GM19463 (cell line): Measurements from ENCODE around the gene SLC17A5.
A peak's percentile ranks its signal among the peaks of the same experiment; 100 is the strongest.
"Not testable (repeated sequence)": the region's sequence is repeated elsewhere in the genome, so short reads cannot be mapped to it uniquely, and the experiment has no call there.

ENCODE experiments used
- ATAC-seq: cut with Tn5 transposase; IDR thresholded peaks from one replicate; pipeline ENCODE4 v1.9.1; 2021; ENCODE audit warnings: mild to moderate bottlenecking, moderate library complexity; ENCODE audit not compliant: unreplicated experiment

The SLC17A5 gene

DNA sequence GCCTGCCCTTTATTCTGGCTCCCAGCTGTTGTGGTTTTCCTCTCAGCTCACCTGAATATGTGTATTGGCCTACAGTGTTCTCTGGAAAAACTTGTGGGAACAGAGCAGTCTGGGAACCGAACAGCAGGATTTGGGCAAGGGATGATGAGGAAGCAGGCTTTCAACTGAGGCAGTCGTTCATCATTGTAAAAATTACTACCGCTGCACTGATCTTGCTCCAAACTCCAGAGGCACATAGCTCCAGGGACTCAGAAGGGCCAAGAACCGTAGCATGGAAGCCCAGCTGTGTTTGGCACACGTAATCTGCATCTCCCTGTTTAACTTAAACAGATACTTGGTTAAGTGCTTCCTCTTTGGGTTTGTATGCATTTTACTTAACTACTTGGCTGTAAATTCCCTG is 84.7 kb downstream of the SLC17A5 start:
- no peak for ATAC-seq

DNA sequence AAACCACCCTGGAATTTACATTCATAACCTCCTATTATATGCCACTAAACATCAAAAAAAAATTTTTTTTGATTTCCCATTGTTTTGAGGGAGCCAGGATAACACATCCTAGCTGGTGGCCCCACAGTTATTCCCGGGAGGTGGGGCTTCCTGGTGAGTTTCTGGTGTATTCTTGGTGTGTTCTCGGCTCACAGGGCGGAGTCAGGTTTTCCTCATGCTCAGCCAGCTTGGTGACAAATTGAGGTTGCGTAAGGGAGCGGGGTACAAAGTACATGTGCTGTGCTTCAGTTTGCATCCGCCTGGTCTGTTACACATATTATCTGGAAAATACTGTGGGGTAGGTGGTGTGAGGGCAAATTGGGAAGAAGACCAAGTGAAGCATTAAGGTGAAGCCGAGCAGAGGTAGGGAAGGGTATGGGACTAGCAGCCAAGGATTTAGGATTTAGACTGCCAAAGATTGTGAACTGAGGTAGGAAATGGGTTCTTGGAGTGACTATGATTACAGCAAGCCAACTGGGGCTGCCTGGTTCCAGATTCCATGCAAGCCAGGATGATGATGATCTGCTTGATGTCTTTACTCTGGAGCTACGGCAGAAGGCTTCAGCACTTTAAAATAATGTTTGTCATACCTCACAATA is 86.7 kb downstream of the SLC17A5 start:
- no peak for ATAC-seq

DNA sequence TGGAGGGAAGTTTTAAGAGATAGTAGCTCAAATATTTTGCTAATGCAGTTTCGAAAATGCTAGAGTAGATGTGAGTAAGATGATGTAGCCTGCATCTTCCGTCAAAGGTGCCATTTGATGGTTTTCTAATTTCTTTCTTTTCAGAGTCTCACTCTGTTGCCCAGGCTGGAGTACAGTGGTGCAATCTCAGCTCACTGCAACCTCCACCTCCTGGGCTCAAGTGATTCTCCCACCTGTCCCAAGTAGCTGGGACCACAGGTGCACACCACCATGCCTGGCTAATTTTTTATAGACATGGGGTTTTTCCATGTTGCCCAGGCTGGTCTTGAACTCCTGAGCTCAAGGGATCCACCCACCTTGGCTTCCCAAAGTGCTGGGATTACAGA is 87.3 kb downstream of the SLC17A5 start:
- ATAC-seq, result not testable (repeated sequence)

DNA sequence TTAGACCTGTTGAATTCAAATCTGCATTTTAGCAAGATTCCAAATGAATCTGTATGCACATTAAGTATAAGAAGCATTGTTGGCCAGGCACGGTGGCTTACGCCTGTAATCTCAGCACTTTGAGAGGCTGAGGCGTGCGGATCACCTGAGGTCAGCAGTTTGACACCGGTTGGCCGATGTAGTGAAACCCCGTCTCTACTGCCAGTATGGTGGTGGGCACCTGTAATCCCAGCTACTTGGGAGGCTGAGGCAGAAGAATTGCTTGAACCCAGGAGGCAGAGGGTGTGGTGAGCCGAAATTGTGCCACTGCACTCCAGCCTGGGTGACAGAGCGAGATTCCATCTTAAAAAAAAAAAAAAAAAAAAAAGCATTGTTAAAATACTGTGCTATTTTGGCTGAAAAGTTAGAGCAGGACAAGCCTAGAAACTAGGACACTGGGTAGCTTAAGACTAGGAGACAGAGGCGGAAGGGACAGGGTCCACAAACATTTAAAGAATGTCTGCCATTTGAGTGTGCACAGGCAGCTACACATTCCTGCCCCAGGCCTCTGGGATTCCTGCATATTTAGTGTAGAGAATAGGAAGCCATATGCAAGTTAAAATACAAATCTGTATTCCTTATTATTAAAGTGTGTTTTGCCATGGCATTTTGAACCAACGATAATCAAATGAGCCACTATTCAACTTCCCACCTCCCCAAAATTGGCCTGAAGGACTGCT is 87.9 kb downstream of the SLC17A5 start:
- no peak for ATAC-seq

DNA sequence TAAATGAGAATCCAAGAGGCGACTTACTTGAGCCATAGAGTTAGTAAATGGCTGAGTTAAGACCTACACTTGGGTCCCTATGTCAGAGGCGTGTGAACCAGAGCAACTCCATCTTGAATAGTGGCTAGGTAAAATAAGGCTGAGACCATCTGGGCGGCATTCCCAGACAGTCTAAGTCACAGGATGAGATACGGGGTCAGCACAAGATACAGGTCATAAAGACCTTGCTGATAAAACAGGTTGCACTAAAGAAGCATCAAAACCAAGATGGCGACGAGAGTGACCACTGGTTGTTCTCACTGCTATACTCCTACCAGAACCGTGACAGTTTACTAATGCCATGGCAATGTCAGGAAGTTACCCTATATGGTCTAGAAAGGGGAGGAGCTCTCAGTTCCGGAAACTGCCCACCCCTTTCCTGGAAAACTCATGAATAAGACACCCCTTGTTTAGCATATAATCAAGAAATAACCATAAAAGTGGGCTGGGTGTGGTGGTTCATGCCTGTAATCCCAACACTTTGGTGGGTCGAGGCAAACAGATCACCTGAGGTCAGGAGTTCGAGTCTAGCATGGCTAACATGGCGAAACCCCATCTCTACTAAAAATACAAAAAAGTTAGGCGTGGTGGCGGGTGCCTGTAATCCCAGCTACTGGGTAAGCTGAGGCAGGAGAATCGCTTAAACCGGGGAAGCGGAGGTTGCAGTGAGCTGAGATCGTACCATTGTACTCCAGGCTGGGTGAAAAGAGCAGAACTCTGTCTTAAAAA is 89.0 kb downstream of the SLC17A5 start:
- no peak for ATAC-seq

DNA sequence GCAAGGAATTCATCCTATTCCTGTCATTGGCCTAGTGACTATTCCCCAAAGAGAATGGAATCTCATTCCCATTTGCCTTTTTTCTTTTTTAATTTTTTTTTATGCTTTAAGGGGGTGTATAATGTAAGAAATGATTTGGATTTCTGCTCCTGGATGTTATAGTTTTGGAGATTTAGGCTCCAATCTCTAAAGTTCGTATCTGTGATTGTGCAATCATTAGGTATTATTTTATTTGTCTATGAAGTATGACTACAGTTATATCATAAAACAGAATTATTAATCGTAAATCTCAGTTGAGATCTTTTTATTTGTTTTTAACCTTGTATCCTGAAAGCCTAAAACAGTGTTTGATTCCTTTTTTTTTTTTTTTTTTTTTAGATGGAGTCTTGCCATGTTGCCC is 91.2 kb downstream of the SLC17A5 start:
- ATAC-seq, result no peak

DNA sequence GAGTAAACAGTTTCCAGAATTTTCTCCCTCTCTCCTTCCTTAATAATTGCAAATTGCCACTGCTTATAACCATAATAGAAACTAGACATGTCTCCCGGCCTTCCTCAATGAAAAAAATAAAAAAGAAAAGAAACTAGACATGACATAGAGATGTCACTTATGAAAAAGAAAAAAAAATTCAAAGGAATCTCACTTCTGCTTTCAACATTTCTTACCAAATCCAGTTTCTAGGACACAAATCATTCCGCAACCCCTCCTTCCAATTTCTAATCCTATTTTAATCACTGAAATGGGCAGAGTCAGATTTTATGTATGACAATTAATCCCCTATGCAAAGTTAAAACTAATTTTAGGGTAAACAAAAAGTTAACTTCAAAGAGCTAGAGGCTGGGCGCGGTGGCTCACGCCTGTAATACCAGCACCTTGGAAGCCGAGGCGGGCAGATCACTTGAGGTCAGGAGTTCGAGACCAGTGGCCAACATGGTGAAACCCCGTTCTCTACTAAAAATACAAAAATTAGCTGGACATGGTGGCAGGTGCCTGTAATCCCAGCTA is 92.9 kb downstream of the SLC17A5 start:
- ATAC-seq, result no peak

DNA sequence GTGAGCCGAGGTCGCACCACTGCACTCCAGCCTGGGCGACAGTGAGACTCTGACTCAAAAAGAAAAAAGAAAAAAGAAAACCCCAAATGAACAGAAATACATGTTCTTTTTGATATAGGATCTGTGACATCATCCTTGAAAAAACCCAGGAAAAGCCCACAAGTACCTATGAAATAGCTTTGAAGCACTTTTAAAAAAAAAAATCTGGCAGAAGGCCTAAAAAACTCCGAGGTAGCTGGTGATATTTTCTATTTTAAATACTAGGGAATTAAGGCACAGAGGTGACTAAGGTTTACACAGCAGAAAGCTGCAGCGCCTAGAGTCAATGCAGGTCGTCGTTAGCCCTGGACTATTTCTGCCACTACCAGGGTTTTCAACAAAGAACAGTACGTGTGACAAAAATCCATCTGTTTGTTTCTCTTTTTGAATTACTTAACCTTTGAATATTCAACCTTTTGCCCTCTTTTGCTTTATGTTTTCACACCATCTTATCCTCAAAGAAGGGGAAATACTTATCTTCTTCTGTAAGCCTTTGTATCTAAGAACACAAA is 93.5 kb downstream of the SLC17A5 start:
- ATAC-seq, result peak; percentile 40

DNA sequence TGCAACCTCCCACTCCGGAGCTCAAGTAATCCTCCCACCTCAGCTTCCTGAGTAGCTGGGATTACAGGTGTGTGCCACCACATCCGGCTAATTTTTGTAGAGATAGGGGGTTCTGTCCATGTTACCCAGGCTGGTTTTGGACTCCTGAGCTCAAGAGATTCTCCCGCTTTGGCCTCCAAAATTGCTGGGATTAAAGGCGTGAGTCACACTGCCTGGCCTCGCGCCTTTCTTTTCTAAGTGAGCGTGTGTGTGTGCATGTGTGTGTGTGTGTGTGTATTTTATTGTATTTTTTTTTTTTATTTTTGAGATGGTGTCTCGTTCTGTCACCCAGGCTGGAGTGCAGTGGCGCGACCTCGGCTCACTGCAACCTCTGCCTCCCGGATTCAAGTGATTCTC is 94.4 kb downstream of the SLC17A5 start:
- ATAC-seq, result not testable (repeated sequence)

DNA sequence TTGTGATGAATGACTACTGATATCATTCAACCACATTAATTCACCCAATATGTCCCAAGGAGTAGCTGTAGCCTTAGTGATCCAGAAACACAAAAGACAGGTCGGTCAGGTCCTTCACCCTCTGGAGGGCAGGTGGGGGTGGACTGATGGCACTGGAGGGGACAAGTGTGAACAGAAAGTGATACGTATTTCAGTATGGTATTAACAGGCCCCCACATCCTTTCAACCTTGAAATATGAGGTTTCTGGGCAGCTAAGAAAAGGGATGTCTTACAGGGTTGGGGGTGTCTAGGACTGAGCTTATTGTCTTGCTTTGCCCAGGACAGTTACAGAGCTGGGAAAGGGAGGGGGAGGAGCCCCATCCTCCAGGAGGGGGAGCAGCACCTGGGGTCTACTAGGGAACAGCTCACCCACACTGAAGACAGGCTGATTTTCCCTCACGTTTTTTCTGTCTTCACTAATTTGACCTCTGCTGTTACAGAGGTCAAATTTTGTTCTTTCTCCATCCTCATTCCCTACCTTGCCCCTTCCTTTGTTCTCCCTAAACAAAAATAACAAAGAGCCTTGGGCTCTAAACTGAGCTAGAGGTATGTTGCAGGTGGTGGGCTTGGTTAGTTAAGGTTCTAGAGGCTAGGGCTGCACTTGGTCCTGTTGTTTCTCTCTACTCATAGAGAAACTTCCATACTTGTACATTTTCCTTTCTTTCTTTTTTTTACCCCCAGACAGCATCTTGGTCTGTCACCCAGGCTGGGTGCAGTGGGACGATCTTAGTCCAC is 95.0 kb downstream of the SLC17A5 start:
- ATAC-seq, result peak; percentile 59

DNA sequence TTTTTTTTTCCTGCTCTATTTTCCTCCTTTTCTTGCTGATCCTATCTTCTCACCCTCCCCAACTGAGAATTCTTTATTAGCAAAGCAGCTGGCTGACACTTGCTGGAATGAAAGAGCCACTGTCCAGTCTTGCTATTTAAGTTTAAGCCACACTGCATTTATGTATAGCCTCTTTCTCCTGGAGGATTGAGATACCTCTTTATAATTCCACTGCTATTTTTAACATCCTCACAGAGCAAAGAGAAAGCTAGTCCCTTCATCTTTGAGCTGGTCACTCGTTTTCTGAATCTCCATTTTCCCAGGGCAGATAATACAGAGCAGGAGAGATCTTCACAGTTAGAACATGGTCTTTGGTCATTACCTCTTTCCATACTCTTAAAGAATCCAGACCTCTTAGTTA is 97.0 kb downstream of the SLC17A5 start:
- no peak for ATAC-seq

DNA sequence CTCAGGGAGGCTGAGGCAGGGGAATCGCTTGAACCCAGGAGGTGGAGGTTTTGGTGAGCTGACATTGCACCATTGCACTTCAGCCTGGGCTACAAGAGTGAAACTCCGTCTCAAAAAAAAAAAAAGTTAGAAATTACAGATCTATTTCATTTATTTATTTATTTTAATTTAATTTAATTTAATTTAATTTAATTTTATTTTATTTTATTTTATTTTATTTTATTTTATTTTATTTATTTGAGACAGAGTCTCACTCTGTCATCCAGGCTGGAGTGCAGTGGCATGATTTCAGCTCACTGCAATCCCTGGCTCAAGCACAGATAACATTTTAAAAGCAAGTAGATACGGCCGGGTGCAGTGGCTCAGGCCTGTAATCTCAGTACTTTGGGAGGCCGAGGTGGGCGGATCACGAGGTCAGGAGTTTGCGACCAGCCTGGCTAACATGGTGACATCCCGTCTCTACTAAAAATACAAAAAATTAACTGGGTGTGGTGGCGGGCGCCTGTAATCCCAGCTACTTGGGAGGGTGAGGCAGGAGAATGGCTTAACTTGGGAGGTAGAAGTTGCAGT is 98.3 kb downstream of the SLC17A5 start:
- not testable (repeated sequence) for ATAC-seq

DNA sequence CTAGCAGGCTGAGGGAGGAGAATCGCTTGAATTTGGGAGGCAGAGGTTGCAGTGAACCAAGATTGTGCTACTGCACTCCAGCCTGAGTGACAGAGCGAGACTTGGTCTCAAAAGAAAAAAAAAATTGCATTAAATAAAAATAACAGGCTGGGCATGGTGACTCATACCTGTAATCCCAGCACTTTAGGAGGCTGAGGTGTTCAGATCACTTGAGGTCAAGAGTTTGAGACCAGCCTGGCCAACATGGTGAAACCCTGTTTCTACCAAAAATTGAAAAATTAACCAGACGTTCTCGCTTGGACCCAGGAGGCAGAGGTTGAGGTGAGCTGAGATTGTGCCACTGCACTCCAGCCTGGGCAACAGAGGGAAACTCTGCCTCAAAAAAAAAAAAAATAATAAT is 102.7 kb downstream of the SLC17A5 start:
- not testable (repeated sequence) for ATAC-seq

DNA sequence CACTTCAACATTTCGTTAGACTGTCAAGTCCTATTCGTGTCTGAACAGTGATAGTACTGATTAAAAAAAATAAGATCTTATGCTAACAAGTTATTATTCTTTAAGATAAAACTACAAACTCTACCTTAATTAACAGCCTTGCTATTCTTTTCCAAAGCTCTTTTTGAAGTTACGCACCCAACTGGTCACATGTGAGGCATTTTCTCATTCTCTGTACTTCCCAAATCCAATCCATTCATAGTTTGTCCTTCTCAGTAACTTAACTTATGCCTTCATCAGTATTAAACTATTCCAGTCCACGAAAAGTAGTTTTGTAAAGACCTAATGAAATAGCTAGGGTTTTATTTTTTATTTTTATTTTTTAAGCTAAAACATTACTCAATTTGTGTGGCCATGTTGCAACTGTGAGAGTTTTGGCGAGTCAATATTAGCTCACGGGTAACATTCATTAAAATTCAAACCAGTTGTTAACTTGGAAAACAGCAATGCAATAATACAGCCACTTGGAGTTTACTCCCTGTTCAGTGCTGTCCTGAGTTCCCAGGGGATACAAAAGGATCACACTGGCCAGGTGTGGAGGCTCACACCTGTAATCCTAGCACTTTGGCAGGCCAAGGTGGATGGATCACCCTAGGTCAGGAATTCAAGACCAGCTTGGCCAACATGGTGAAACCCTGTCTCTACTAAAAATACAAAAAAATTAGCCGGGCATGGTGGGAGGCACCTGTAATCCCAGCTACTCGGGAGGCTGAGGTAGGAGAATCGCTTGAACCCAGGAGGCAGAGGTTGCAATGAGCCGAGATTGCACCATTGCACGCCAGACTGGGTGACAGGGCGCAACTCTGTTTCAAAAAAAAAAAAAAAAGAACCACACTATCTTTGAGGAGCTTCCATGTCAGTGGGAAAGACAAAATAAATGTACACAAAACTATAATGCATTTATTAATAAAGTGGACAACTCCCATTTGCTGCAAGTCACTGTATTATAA is 105.0 kb downstream of the SLC17A5 start:
- no peak for ATAC-seq

DNA sequence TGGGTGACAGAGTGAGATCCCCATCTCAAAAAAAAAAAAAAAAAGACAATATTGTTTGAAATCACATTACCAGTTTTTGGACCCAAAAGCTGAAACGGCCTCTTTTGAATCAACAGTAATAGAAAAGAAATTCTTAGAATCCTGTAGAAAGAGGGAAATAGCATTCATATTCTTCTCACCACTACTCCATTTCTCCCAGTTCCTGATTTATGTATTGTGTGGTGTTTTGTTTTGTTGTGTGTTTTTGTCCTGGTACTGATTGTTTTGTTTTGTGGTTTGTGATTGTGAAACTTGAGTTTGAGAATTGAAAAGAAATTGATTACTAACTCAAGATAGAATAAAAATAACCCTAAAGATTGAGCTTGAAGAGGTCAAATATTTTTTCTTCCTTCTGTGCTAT is 106.8 kb downstream of the SLC17A5 start:
- ATAC-seq, result no peak
